NCI-H2171 (cell line): ENCODE measurements around the gene PAK1.

ENCODE experiments used
- DNase-seq: peaks from one replicate; lab custom pipeline; 2025; lab: John Stamatoyannopoulos, UW

PAK1 gene

DNA sequence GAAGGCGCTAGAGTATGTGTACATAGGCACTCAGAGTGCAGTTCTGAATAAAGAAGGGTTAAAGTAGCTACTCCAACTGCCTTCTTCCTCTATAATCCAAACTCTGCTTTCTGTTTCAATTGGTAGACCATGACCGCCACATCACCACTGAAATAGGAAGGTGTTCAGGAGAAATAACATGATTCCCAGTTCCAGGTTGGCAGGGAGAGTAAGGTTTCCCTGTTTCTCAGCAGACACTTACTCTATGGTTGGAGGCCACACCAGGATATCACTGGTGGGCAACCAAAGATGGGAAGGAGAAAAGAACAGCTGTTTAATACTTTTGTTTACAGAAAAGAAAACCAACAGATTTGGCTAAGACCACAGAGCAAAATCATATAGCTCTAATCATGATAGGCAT is 37.9 kb downstream of the PAK1 start:
- no peak for DNase-seq

DNA sequence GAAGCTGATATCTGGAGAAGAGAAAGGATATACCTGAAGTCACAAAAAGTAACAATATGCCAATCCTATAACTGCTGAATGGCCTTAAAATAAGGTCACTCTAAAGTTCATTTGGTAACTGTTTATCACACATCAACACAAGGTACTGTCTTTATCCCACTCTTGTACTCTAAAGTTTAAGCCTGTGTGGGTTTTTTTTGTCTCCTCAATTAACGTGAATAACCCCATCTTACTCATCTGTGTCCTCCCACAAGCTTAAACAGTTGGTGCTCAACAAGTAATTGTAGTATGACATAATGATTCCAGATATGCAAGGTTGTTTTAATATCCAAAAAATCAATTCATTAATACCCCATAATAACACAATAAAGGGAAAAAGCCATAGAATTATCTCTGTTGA is 42.1 kb downstream of the PAK1 start:
- no peak for DNase-seq

DNA sequence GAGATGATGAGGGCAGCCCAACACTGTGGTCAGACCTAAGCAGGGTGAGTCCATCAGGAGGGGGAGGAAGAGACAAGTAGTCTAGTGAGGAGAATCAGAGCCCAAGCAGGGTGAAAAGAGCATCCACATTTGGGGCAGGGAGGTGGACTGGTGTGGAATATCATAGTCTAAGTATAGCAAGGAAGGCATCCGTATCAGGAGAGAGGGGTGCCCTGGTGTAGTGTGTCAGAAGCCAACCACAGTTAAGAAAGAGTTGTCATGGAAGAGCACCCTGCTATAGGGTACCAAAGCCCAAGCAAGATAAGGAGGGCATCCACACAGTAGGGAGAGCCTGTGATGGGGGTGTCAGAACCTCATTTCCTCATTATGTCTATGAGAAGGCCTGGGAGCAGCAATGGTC is 45.3 kb downstream of the PAK1 start:
- DNase-seq = no peak

DNA sequence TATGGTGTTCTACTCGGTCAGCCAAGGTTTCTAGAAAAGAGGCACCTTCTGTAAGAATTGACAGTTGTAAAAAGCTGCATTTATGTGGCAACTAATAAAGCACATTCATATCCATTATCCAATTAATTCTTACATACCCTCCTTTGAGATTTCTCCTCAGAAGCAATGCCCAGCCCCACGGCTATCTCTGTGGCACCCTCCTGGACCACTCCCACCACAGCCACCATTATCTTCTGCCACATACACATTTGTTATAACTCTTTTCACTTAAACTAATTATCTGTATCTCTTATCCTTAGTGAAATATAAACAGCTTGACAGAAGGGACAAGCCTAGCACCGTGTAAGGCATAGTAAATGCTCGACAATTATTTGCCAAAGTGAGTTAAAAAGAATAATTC is 48.5 kb downstream of the PAK1 start:
- DNase-seq = no peak

DNA sequence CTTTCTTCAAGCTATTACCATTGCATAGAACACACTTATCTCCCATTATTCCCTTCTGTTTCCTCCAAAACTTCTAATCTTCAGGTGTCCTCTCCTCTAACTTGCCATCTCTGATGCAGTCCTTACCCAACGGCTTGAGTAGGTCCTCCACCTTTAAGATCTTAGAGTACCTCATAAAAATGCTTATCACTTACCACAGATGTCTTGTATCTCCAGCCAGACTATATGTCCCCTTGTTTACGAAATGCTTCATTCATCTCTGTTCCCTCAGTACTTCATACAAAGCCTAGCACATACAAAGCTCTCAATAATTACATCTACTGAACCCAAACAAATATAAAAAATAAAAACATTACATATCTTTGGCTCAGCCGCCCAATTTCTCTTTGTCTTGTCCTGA is 49.2 kb downstream of the PAK1 start:
- no peak for DNase-seq

DNA sequence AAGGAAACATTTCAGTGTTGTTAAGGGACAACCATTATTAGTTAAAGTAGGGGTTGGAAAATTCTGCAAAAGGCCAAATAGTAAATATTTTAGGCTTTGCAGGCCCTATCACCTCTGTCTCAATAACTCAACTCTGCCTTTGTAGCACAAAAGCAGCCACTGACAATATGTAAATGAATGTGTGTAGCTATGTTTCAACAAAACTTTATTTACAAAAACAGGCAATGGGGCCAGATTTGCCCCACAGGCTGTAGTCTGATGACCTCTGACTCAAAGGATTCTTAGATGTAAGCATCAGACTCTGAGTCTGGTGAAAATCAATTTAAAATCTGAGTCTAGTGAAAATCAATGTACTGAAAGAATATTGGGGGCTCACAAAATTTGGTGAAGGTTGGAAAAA is 50.3 kb downstream of the PAK1 start:
- DNase-seq = no peak

DNA sequence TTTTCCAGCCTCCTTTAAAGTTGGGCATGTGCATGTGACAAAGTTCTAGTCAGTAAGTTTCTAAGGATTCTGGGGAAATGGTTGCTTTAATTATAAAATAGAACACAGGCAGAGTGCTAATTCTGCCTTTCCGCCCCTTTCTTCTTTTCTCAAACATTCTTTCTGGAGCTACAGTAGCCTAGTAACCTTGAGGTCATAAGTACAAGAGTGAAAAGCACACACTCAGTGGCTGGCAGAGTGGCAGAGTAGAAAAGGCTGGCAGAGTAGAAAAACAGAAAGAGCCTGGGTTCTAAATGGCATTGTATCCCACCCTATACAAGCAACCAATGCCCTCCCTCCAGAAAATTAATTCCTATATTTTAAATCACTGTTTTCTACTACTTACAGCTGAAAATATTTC is 51.2 kb downstream of the PAK1 start:
- no peak for DNase-seq

DNA sequence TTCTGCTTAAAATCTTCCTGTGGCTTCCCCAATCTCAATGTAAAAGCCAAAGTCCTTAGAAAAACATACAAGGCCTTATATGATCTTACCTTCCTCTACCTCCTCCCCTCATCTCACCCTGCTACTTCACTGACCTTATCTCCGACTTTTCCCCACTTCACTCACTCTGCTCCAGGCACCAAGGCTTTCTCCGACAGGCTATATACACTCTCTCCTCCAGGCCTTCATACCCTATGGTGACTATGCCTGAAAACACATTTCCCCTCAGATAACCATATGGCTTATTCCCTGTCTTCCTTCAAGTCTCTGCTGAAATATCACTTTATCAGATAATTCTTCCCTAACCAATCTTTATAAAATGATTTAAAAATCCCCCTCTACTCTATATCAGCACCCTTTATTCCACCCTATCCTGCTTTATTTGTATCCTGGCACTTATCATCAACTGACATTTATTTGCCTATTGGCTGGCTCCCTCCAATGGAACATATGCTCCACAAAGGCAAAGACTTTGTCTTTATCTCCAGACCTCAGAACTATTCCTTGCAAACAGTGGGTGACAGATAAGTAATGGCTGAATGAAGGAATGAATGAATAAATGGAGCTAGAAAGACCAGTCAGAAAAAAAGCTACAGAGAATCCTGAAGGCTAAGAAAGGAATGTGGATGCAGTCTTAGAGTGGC is 52.7 kb downstream of the PAK1 start:
- DNase-seq = no peak

DNA sequence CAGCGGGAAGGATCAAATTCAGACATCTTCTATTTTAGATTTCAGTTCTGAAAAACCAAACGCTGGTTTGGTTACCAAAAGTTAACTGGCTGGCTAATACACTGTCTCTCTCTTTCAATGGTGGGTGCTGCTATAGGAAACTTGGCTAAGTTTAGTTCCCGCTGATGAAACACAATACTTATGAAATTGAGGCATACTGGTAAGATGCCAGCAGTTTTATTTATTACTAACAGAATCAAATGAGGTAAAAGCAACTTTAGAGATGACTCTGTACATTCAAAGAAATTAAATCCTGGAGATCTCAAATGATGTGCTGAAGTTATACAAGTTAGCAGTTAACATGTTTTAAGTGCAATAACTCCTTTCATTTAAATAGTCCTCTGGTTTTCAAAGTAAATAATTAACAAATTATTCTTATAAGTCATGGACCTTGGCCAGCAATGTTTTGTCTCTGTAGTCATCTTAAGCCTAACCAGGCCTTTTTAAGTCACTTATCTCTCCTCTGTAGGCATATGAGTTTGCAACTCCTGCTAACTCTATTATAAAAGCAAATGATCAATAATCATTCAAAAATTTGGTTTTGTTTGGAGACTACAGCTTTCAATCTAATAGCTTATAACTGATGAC is 54.8 kb downstream of the PAK1 start:
- no peak for DNase-seq

DNA sequence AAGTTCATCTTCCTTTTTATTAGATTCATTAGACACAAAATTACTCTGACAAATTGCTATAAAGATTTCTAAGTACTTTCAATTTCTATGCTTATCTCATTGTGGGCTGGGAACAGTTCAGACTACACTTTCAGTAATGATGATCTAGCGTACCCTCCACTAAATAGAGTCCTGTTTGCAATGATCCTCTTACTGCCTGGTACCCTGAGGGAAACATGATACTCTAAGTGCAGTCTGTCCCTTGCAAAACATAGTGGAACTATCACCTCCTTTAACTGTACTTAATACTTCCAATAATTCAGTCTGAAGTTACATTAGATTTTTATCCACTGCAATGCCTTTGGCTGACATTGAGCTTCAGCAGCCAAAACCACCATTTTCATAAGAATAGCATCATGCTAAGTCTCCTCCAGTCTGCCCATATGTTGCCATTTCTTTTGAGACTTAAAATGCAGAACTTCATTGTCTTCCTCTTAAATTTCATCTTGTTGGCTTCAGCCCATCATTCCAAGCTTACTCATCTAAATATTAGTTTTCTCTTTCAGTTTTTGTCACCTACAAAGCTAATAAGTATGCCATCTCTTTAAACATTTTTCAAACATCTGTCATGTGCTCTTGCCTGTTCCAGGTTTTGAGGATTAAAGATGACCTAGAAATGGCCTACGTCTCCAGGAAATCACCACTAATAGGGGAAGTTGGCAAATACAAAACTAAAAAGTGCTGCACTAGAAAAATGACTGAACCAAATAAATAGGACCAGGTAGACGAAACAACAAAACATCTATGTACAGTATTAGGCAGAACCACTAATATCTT is 55.5 kb downstream of the PAK1 start:
- no peak for DNase-seq

DNA sequence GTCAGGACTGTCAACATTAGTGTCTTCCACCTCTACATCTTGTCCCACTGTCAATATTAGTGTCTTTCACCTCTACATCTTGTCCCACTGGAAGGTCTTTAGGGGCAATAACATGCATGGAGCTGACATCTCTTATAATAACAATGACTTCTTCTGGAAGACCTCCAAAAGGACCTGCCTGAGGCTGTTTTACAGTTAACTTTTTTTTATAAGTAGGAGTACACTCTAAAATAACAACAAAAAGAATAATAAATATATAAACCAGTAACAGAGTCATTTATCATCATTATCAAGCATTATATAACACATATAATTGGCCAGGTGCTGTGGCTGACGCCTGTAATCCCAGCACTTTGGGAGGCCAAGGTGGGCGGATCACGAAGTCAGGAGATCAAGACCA is 57.5 kb downstream of the PAK1 start:
- no peak for DNase-seq

DNA sequence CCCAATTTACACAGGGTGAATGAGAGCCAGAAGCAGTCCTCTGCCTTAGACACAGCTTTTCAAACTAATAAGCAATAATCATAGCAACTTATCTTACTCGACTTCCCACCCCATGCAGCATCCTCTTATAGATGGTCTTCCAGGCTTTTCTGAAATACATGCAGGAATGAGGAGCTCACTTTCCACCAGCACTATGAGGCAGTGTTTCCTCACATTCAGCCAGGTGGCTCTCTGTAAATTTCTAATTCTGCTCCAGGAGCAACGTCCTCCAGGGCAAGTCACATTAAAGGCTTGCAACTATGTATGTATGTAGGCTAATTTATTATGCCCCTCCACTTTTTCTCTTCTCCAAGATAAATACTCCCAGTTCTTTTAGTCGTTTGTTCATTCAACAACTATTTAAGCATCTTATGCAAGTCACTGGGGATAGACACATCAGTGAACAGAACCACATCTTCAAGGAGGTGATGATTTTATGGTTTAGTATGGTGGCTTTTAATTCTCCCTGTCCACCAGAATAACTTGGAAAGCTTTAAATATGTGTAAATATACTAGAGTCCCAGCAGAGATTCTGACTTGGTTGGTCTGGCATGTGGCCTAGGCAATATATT is 59.9 kb downstream of the PAK1 start:
- DNase-seq = no peak

DNA sequence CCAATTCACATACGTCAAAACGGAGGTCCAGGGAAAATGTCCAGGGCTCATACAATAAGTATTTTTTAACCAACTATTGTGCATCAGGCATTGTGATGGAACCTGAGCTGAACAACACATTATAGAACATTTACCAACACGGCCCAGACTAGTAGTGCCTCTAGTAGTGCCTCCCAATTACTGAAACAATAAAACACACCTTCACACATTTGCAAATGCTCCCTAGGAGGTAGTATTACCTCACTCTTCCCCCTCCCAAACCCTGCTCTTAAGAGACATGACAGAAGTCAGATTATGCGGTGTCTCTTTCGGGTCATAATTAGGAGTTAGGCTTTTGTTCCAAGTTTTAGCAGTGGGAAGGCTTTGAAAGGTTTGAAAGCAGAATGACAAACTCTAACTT is 61.1 kb downstream of the PAK1 start:
- no peak for DNase-seq

DNA sequence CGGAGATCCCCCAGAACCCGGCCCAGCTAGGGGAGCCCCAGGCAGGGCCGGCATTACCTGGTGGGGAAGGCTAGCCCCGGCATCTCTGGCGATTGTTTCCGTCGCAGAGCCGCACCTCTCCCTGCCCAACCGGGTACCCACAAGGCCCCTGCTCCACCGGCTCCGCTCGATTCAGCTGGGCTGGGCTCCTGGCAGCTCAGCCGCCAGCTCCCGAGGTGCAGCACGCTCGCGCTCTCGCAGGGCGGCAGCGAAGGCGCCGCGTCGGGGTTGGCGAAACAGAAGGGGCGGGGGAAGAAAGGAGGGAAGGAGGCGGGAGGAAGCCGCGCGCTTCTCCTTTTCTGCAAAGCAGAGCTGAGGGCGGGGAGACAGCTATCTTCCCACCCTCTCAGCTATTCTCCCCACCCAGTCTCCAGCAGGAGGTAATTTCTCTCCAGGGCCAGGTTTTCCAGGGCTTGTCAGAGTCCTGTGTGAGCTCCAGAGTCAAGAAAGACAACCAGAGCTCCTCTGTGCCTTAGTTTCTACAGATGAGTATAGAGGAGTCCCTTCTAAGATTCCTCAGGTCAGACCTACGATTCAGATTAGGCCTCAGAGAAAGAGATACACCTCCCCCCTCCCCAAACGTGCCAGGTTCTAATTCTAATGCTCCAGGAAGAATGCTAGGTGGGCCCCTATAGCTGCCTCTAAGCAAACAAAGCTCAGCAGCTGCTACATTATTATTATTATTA is 62.0 kb downstream of the PAK1 start:
- DNase-seq = peak; percentile 88

DNA sequence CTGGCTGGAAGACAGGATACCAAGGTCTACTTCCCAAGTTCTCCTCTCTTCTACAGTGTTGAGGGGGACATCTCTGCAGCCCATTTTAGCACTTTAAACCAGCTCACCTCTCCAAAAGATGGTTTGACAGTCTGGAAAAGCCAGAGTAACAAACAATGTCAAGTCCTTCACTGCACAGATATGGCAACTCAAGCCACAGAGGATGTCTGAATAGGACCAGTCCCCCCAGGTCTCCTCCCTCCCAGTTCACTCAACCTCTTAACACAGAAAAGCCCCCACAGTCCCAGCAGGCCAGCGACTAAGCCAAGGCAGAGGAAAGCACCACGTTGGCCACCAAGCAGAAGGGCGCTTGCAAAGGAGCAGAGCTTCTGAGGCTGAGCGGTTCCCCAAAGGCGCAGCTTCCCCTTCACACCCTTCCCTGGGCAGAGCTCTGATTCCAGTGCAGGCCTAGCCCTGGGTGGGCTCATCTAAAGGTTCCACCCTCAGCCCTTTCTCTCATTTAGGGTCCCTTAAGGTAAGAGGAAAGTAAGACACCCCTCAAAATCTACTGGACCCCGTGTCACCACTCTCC is 62.7 kb downstream of the PAK1 start:
- no peak for DNase-seq

DNA sequence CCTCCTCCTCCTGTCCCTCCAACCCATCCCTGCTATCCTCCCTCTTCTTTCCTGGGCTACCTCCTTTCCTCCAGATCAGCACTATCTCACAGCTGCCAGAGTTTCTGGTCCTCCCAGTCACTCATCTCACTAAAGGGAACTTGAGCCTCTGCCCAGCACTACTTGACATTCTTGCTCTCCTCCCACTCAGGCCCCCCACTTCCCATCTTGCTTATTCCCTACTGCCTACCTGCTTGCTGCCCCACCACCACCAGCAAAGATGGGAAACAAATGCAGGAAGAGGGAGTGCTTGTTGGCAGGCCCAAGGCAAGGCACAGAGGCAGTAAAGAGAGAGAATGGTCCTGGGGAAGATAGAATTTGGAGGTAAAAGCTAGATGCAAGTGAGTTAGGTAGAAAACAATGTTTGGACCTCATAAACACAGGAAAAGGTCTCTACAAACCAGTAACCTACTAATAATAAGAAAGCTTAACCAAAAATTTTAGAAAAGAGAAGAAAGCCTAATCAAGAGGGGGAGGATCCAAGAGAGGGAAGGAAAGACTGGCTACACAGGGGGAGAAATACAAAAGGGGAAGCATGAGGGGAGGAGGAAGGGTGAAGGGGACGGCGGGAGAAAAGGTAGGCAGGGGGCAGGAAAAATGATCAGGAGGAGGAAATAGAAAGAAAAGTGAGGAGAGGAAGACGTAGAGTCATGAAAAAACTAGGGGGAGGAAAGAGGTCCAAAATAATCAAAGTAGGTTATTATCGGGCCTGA is 63.6 kb downstream of the PAK1 start:
- no peak for DNase-seq

DNA sequence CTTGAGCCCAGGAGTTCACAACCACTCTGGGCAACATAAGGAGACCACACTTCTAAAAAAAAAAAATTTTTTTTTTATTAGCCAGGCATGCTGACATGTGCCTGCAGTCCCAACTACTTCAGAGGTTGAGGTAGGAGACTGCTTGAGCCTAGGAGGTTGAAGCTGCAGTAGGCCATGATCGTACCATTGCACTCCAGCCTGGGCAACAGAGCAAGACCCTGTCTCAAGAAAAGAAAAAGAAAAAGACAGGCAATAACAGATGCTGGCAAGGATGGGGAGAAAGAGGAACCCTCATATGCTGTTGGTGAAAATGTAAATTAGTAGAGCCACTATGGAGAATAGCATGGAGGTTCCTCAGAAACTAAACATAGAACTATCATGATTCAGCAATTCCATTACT is 64.8 kb downstream of the PAK1 start:
- no peak for DNase-seq

DNA sequence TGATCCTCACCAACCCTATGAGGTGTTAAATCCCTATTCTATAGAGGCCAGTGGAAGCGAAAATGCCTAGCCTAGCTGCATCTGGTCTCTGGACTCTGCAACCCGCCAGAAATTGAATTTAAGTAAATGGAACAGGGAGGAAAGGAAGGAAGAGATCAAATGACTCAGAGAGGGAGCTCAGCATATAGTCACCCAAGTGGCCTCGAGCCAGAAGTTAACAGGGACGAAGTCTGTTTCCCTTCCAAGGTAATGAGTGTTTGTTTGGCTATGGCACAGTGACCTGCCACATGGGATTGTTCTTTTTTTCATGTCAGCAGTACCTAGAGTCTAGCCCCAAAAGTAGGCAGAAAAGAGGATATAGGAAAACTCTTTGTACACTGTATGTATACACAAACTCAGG is 66.3 kb downstream of the PAK1 start:
- peak; percentile 40 for DNase-seq

DNA sequence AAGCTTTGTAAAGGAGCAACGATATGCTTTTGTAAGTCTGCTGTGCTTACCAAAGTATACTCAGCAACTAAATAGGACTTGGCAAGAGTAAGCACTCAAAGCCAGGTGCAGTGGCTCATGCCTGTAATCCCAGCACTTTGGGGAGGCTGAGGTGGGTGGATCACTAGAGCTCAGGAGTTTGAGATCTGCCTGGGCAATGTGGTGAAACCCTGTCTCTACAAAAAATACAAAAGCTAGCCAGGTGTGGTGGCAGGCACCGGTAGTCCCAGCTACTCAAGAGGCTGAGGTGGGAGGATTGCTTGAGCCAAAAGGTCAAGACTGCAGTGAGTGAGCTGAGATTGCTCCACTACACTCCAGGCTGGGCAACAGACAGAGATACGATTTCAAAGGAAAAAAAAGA is 67.5 kb downstream of the PAK1 start:
- DNase-seq = no peak

DNA sequence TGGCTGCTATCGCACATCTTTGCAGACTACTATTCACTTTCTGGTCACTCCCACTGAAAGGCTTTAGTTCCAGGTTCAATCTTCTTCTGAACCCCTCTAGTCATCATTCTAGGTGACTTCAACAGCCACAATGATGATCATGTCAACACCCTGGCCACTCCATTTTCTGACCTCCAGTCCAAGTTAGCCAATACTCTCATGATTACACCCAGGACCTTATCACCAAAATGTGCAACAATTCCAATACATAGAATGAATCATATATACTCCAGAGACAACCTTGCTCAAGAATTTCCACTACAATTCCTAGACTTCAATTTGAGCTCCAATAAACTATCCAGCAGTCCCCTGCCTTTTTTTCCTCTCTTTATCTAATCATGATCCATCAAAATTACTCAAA is 70.7 kb downstream of the PAK1 start:
- no peak for DNase-seq

DNA sequence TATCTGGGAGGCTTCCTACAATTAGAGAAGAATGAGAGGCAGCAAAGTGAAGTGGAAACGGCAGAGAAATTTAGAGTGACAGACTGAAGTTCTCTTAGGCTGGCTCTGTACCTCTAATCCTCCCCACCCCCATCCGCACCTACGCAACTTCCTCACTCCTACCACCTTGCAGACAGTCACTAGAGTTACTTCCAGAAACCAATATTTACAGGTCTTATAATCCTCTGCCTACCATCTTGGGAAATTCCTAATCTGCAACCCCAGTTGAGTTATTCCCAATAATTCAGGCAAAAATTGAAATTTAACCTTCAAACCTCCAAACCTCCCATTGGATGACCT is 71.7 kb downstream of the PAK1 start:
- DNase-seq = peak; percentile 70
